CD4-positive, alpha-beta memory T cell (primary cell): ENCODE data around the gene SLC25A13. TPM values are rescaled to one million over a fixed set of nuclear protein-coding genes. Genes with fewer than 3 reads are reported as not detected.

Experiments used
- CTCF ChIA-PET: fragments of 350-600 bp; sonication (Branson Sonifier 250); formaldehyde crosslinking; loops from one replicate; lab custom pipeline; 2021; ENCODE audit warnings: inconsistent platforms; ENCODE audit not compliant: partially characterized antibody; lab: Charles Lee
- POLR2A ChIA-PET: fragments of 350-600 bp; sonication (Branson Sonifier 250); formaldehyde crosslinking; loops from one replicate; lab custom pipeline; 2021; ENCODE audit not compliant: partially characterized antibody; lab: Charles Lee
- DNase-seq, 5 donors: peaks; one replicate each; pipeline versions ENCODE4 v3.0.0 to v3.0.0-alpha.2; 2020 to 2022; ENCODE audit warnings: mixed read lengths in 1 of 5
- H3K27ac ChIP-seq: one replicate; pipeline ENCODE4 v1.7.0; 2013; ENCODE audit warnings: low read depth, low read length
- H3K27me3 ChIP-seq: 2 replicates; pipeline ENCODE4 v1.7.0; 2013; ENCODE audit warnings: mild to moderate bottlenecking, low read length, moderate library complexity; ENCODE audit not compliant: insufficient read depth
- H3K36me3 ChIP-seq: 2 replicates; pipeline ENCODE4 v1.7.0; 2013; ENCODE audit warnings: mild to moderate bottlenecking, low read length, moderate library complexity; ENCODE audit not compliant: insufficient read depth
- H3K4me1 ChIP-seq: 2 replicates; pipeline ENCODE4 v1.7.0; 2013; ENCODE audit warnings: mild to moderate bottlenecking, low read length, moderate library complexity; ENCODE audit not compliant: insufficient read depth
- H3K4me3 ChIP-seq, 2 donors: one replicate each; pipeline ENCODE4 v1.7.0; 2013; ENCODE audit warnings: low read length in 2 of 2, mild to moderate bottlenecking in 1 of 2
- H3K9me3 ChIP-seq, 2 donors: one replicate each; pipeline ENCODE4 v1.7.0; 2013; ENCODE audit warnings: low read length in 2 of 2, control low read depth in 1 of 2; ENCODE audit not compliant: control insufficient read depth in 1 of 2
- H3K27ac Mint-ChIP-seq, 7 donors: one replicate each; pipeline ENCODE4 v1.8.0; 2020 to 2021; ENCODE audit warnings: mixed read lengths in 7 of 7, mild to moderate bottlenecking in 6 of 7, inconsistent platforms in 3 of 7, moderate library complexity in 3 of 7
- H3K27me3 Mint-ChIP-seq, 2 donors: one replicate each; pipeline ENCODE4 v1.8.0; 2020 to 2021; ENCODE audit warnings: mixed read lengths in 2 of 2
- H3K36me3 Mint-ChIP-seq, 2 donors: one replicate each; pipeline ENCODE4 v1.8.0; 2020 to 2021; ENCODE audit warnings: mixed read lengths in 2 of 2, inconsistent platforms in 1 of 2, mild to moderate bottlenecking in 1 of 2
- H3K4me1 Mint-ChIP-seq, 4 donors: one replicate each; pipeline ENCODE4 v1.8.0; 2020 to 2021; ENCODE audit warnings: mixed read lengths in 4 of 4, mild to moderate bottlenecking in 1 of 4
- H3K4me3 Mint-ChIP-seq, 8 donors: one replicate each; pipeline ENCODE4 v1.8.0; 2020 to 2021; ENCODE audit warnings: mixed read lengths in 8 of 8, mild to moderate bottlenecking in 7 of 8, moderate library complexity in 6 of 8, inconsistent platforms in 3 of 8
- H3K9me3 Mint-ChIP-seq, 8 donors: one replicate each; pipeline ENCODE4 v1.8.0; 2020 to 2021; ENCODE audit warnings: mixed read lengths in 8 of 8, mild to moderate bottlenecking in 5 of 8, inconsistent platforms in 3 of 8, moderate library complexity in 1 of 8
- intact Hi-C: fragments of 100-400 bp; cut with micrococcal nuclease; formaldehyde crosslinking; loops from one replicate; pipeline ENCODE4 v1.15.1; 2023
- polyA plus RNA-seq, 2 donors: library from polyadenylated mRNA; unstranded; fragments of 300-500 nt; fragmentation: Illumina TruSeq; gene quantifications; one replicate each; pipeline ENCODE4 v1.2.3, GENCODE V29; 2021
- total RNA-seq, 2 experiments: library from RNA; stranded (reverse); gene quantifications; one replicate each; pipeline ENCODE4 v1.2.3, GENCODE V29; 2021

SLC25A13 gene
- total and polyA plus RNA-seq, 4 experiments from 2014 or later, result 5.2 to 12.2 (median 8.2) TPM

- Histone ChIP-seq H3K27ac (peak overlapping the region; percentile 54), H3K36me3 (no peaks in the 10 kb centered on the region), H3K9me3 (no peaks in the 10 kb centered on the region), H3K27me3 (no peaks in the 10 kb centered on the region), H3K4me3 (peak overlapping the region in 1 of 2 donors; percentile 21), H3K4me1 (peaks cover 40% of the 10 kb centered on the region)
- DNase-seq, result peak; percentile 74 to 85 (median 79)
- ChIA-PET CTCF (no interaction called here), POLR2A (interaction anchor here (0.5 to 2.4 kb wide), 5 partner anchors 20 to 423 kb away, joined by 3 to 12 read pairs (median 3); partner anchors contain the start of gene SLC25A13)
- peak overlapping the region; percentile 83 to 99 (median 97) for H3K27ac Mint-ChIP-seq
- no peaks in the 10 kb centered on the region for H3K27me3 Mint-ChIP-seq
- intact Hi-C loops, result loop anchor here (1.0 to 5.0 kb wide), 3 partner anchors 19 to 832 kb away; partner anchors contain the start of gene SDHAF3
- H3K9me3 Mint-ChIP-seq, result no peaks in the 10 kb centered on the region
- H3K36me3 Mint-ChIP-seq, result peaks cover 0 to 6% of the 10 kb centered on the region in 2 donors
- peak overlapping the region; percentile 18 to 90 (median 76) for H3K4me3 Mint-ChIP-seq
- peaks cover 31 to 44% (median 41%) of the 10 kb centered on the region in 4 donors for H3K4me1 Mint-ChIP-seq
Observed at GRCh38 chr7:96285579-96285978, 36.3 kb downstream of the SLC25A13 start.

- intact Hi-C loops, result loop anchor here (1.0 to 5.0 kb wide), 3 partner anchors 20 to 832 kb away; partner anchors contain the start of gene SDHAF3
- peak overlapping the region; percentile 83 to 99 (median 97) for H3K27ac Mint-ChIP-seq
- ChIA-PET CTCF (no interaction called here), POLR2A (interaction anchor here (0.6 kb wide), 1 partner anchor 36 kb away, joined by 3 read pairs; no protein-coding TSS in a partner anchor)
- H3K36me3 Mint-ChIP-seq, result peaks cover 0 to 8% of the 10 kb centered on the region in 2 donors
- H3K4me3 Mint-ChIP-seq, result peak overlapping the region in 7 of 8 donors; percentile 74 to 90 (median 77)
- no peaks in the 10 kb centered on the region for H3K27me3 Mint-ChIP-seq
- peaks cover 0 to 1% (median 0%) of the 10 kb centered on the region in 8 donors for H3K9me3 Mint-ChIP-seq
- Histone ChIP-seq H3K4me1 (peaks cover 40% of the 10 kb centered on the region), H3K27ac (peak overlapping the region; percentile 54), H3K4me3 (peak overlapping the region in 1 of 2 donors; percentile 21), H3K9me3 (no peaks in the 10 kb centered on the region), H3K36me3 (no peaks in the 10 kb centered on the region), H3K27me3 (no peaks in the 10 kb centered on the region)
- H3K4me1 Mint-ChIP-seq, result peaks cover 31 to 44% (median 40%) of the 10 kb centered on the region in 4 donors
- DNase-seq, result peak in 1 of 5 donors; percentile 4
Observed at GRCh38 chr7:96284835-96285234, 37.1 kb downstream of the SLC25A13 start.

GRCh38 chr7:96284240-96284639 lies 37.7 kb downstream of the SLC25A13 start:
- Histone ChIP-seq H3K4me3 (no peak overlapping the region), H3K9me3 (no peaks in the 10 kb centered on the region), H3K4me1 (peaks cover 40% of the 10 kb centered on the region), H3K27me3 (no peaks in the 10 kb centered on the region), H3K36me3 (no peaks in the 10 kb centered on the region), H3K27ac (peak overlapping the region; percentile 54)
- CTCF ChIA-PET, result no interaction called here
- H3K27ac Mint-ChIP-seq, result peak overlapping the region; percentile 83 to 99 (median 97)
- intact Hi-C loops, result loop anchor here (2.0 kb wide), 1 partner anchor 21 kb away; no protein-coding TSS in a partner anchor
- POLR2A ChIA-PET, result interaction anchor here (0.6 kb wide), 1 partner anchor 36 kb away, joined by 3 read pairs; no protein-coding TSS in a partner anchor
- peaks cover 31 to 44% (median 39%) of the 10 kb centered on the region in 4 donors for H3K4me1 Mint-ChIP-seq
- peaks cover 0 to 3% (median 0%) of the 10 kb centered on the region in 8 donors for H3K9me3 Mint-ChIP-seq
- H3K27me3 Mint-ChIP-seq, result no peaks in the 10 kb centered on the region
- no peak for DNase-seq
- H3K36me3 Mint-ChIP-seq, result peaks cover 0 to 7% of the 10 kb centered on the region in 2 donors
- H3K4me3 Mint-ChIP-seq, result peak overlapping the region in 1 of 8 donors; percentile 23

- H3K27ac ChIP-seq, result no peak overlapping the region
- POLR2A ChIA-PET, result no interaction called here
- Mint-ChIP-seq H3K27me3 (no peaks in the 10 kb centered on the region), H3K36me3 (peaks cover 4 to 8% of the 10 kb centered on the region in 2 donors), H3K9me3 (peaks cover 0 to 3% (median 0%) of the 10 kb centered on the region in 8 donors), H3K27ac (no peak overlapping the region), H3K4me1 (peaks cover 31 to 43% (median 39%) of the 10 kb centered on the region in 4 donors), H3K4me3 (no peak overlapping the region)
- H3K4me1 ChIP-seq, result peaks cover 40% of the 10 kb centered on the region
- no peaks in the 10 kb centered on the region for H3K27me3 ChIP-seq
- H3K9me3 ChIP-seq, result no peaks in the 10 kb centered on the region
- CTCF ChIA-PET, result no interaction called here
- intact Hi-C loops, result no loop called here
- no peaks in the 10 kb centered on the region for H3K36me3 ChIP-seq
- no peak overlapping the region for H3K4me3 ChIP-seq
- DNase-seq, result no peak
Observed at GRCh38 chr7:96282835-96283234, 39.1 kb downstream of the SLC25A13 start.

GRCh38 chr7:96277921-96278320 lies 44.0 kb downstream of the SLC25A13 start:
- intact Hi-C loops, result no loop called here

GRCh38 chr7:96276019-96276418 lies 45.9 kb downstream of the SLC25A13 start:
- Histone ChIP-seq H3K4me1 (no peaks in the 10 kb centered on the region), H3K9me3 (no peaks in the 10 kb centered on the region), H3K27ac (no peak overlapping the region), H3K36me3 (no peaks in the 10 kb centered on the region), H3K27me3 (no peaks in the 10 kb centered on the region), H3K4me3 (no peak overlapping the region)
- CTCF ChIA-PET, result interaction anchor here (0.7 kb wide), 1 partner anchor 19 kb away, joined by 3 read pairs; no protein-coding TSS in a partner anchor
- no peak overlapping the region for H3K27ac Mint-ChIP-seq
- intact Hi-C loops, result no loop called here
- H3K9me3 Mint-ChIP-seq, result peaks cover 0 to 9% (median 0%) of the 10 kb centered on the region in 8 donors
- H3K4me3 Mint-ChIP-seq, result no peak overlapping the region
- H3K27me3 Mint-ChIP-seq, result no peaks in the 10 kb centered on the region
- H3K4me1 Mint-ChIP-seq, result no peaks in the 10 kb centered on the region
- no peak for DNase-seq
- peaks cover 35 to 45% of the 10 kb centered on the region in 2 donors for H3K36me3 Mint-ChIP-seq
- POLR2A ChIA-PET, result no interaction called here

More at GRCh38 chr7:96277921-96278320, 44.0 kb downstream of the SLC25A13 start:
- Histone ChIP-seq H3K27ac (no peak overlapping the region), H3K4me1 (no peaks in the 10 kb centered on the region), H3K36me3 (no peaks in the 10 kb centered on the region), H3K27me3 (no peaks in the 10 kb centered on the region), H3K4me3 (no peak overlapping the region), H3K9me3 (no peaks in the 10 kb centered on the region)
- no peaks in the 10 kb centered on the region for H3K4me1 Mint-ChIP-seq
- ChIA-PET CTCF (interaction anchor here (1.1 kb wide), 1 partner anchor 20 kb away, joined by 3 read pairs; no protein-coding TSS in a partner anchor), POLR2A (no interaction called here)
- no peak overlapping the region for H3K4me3 Mint-ChIP-seq
- no peaks in the 10 kb centered on the region for H3K27me3 Mint-ChIP-seq
- H3K36me3 Mint-ChIP-seq, result peaks cover 30 to 37% of the 10 kb centered on the region in 2 donors
- no peak overlapping the region for H3K27ac Mint-ChIP-seq
- no peak for DNase-seq
- peaks cover 0 to 9% (median 0%) of the 10 kb centered on the region in 8 donors for H3K9me3 Mint-ChIP-seq

- CTCF ChIA-PET, result no interaction called here
- H3K27ac Mint-ChIP-seq, result no peak overlapping the region
Observed at GRCh38 chr7:96273716-96274115, 48.2 kb downstream of the SLC25A13 start.

More at GRCh38 chr7:96273716-96274115, 48.2 kb downstream of the SLC25A13 start:
- Mint-ChIP-seq H3K9me3 (peaks cover 0 to 9% (median 0%) of the 10 kb centered on the region in 8 donors), H3K36me3 (peaks cover 45 to 52% of the 10 kb centered on the region in 2 donors), H3K4me3 (no peak overlapping the region), H3K4me1 (peaks cover 0 to 2% (median 0%) of the 10 kb centered on the region in 4 donors), H3K27me3 (no peaks in the 10 kb centered on the region)
- H3K4me3 ChIP-seq, result no peak overlapping the region
- intact Hi-C loops, result no loop called here
- no peaks in the 10 kb centered on the region for H3K9me3 ChIP-seq
- POLR2A ChIA-PET, result no interaction called here
- H3K36me3 ChIP-seq, result no peaks in the 10 kb centered on the region
- no peaks in the 10 kb centered on the region for H3K4me1 ChIP-seq
- H3K27me3 ChIP-seq, result no peaks in the 10 kb centered on the region
- DNase-seq, result no peak
- no peak overlapping the region for H3K27ac ChIP-seq
